NCI-H1436 treated with DMSO at 0.1 percent for 48 hours (cell line): ENCODE results near the gene GPX1.
"Not testable (repeated sequence)": the region's sequence is repeated elsewhere in the genome, so short reads cannot be mapped to it uniquely, and the experiment has no call there.

Source experiments
- DNase-seq: peaks from one replicate; lab custom pipeline; 2025; lab: John Stamatoyannopoulos, UW

GPX1 gene

DNA sequence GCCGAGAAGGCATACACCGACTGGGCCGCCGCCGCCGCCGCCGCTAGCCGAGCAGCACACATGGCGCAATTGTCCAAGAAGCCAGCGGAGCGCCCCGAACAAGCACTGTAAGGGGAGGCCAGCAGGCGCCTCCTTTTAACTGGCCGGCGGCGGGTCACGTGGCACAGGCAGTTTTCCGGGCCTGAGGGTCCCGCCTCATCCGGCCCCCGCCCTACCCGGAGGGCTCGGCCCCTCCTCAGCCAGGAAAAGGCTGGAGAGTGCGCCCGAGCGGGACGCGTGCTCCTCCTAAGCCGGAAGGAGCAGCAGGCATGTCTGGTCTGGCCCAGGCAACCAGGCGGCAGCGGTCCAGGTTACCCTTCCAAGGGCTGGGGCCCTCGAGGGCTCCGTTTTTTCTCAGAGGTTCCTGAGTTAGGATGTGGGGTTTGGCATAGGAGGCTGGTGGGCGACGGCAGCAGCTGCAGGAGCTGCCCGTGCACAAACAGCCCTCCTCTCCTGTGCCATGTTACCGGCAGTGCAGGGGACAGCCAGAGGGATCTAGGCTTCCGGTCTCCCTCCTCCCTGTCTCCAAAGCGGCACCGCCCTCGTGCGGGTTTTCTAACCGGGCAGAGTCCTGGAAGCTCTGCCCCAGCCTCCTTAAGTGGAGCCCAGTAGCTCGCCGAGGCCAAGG lies at the start of gene GPX1:
Gene GPX1 (minus strand): TSS at position 137 of the 667 bp plus-strand sequence. CDS start 75 bp downstream, at position 62.
- peak; percentile 4 for DNase-seq

DNA sequence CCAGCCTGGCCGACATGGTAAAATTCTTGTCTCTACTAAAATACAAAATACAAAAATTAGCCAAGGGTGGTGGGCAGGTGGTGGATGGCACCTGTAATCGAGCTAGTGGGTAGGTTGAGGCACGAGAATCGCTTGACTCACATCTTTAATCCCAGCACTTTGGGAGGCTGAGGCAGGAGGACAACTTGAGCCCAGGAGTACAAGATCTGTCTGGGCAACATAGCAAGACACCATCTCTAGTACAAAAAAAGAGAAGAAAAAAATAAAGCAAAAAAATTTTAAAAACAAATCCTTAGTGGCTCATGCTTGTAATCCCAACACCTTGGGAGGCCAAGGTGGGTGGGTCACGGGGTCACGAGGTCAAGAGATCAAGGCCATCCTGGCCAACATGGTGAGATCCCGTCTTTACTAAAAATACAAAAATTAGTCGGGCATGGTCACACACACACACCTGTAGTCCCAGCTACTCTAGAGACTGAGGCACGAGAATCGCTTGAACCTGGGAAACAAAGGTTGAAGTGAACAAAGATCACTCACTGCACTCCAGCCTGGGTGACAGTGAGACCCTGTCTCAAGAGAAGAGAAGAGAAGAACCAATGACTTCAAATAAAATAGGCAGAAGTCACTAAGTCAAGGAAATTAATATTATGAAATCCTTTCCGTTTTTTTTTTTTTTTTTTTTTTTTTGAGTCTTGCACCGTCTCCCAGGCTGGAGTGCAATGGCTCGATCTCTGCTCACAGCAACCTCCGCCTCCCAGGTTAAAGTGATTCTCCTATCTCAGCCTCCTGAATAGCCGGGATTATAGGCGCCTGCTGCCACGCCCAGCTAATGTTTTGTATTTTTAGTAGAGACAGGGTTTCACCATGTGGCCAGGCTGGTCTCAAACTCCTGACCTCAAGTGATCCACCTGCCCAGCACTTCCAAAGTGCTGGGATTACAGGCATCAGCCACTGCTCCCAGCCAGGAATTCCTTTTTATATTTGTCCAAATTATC lies 48.7 kb upstream of the GPX1 start:
- no peak for DNase-seq

DNA sequence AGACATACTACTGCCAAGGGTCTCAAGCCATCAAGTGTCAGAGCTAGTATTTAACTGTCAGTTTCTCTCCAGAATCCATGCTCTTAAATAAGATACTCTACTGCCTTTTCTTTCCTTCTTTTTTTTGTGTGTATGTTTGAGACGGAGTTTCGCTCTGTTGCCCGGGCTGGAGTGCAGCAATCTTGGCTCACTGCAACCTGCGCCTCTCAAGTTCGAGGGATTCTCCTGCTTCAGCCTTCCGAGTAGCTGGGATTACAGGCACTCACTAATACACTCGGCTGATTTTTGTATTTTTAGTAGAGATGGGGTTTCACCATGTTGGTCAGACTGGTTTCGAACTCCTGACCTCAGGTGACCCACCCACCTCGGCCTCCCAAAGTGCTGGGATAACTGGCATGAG lies 47.4 kb upstream of the GPX1 start:
- not testable (repeated sequence) for DNase-seq

DNA sequence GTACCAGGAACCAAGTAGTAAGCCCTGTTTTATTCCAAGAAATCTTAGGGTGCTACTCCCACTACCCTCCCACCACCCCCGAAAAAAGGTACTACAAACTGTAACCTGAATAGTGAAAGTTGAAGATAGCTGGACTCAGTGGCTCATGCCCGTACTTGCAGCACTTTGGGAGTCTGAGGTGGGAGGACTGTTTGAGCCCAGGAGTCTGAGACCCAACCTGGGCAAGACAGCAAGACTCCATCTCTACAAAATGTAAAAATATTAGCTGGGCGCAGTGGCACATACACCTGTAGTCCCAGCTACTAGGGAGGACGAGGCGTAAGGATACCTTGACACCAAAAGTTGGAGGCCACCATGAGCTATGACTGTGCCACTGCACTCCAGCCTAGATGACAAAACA lies 45.7 kb upstream of the GPX1 start:
- DNase-seq = no peak

DNA sequence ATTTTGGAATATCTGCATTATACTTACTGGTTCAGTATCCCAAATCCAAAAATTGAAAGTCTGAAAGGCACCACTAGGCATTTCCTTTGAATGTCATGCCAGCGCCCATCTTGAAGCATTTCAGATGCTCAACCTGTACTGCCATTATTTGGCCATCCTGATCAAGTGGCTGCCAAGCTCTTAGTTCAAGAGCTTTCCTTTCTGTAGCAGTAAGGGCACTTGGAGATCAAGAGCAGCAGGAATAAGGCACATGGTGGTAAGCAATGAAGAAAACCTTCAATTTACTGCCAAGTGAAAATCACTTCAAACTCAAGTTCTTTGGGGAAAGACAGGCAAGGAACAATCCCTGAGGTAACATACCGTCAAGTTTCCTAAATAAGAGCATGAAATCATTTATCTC lies 43.6 kb upstream of the GPX1 start:
- DNase-seq = no peak

DNA sequence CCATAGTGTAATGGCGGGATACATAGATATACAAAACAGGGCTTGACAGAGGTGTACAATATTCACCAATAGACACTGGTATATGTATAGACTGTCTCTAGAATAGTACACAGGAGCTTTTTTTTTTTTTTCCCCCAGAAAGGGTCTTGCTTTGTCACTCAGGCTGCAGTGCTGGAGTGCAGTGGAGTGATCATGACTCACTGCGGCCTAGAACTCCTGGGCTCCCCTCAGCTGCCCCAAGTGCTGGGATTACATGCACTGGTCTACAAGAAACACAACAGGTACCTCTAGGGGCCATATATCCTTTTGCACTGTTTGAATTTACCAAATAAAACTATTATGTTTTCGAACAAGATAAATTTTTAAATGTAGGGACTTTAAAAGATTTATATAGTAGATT lies 41.3 kb upstream of the GPX1 start:
- no peak for DNase-seq

DNA sequence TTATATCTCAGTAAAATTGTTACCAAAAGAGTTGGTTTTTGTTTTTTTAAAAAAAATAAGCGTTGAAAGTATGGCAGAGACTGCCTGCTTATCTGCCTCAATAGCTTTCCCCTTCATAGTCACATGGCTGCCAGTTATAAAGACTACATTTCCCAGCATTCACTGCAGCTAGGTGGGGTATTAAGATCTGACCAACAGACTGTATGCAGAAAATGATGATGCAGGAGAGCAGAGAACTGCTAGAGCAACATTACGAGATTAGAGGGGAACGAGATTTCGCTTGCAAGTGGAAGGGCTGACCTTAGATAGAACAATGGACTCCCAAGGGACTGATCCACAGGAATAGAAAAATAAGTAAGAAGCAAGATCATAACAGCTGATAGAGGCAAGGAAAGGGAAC lies 39.3 kb upstream of the GPX1 start:
- DNase-seq = no peak

DNA sequence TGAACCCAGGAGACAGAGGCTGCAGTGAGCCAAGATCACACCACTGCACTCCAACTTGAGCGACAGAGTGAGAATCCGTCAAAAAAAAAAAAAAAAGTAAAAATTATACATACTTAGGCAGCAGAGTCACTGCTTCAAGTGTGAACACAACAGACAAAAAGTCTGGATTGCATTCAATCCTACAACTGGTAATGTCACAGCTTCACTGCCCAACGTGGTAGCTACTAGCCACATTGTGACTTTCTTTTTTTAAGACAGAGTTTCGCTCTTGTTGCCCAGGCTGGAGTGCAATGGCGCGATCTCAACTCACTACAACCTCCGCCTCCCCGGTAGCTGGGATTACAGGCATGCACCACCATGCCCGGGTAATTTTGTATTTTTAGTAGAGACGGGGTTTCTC lies 33.2 kb upstream of the GPX1 start:
- not testable (repeated sequence) for DNase-seq

DNA sequence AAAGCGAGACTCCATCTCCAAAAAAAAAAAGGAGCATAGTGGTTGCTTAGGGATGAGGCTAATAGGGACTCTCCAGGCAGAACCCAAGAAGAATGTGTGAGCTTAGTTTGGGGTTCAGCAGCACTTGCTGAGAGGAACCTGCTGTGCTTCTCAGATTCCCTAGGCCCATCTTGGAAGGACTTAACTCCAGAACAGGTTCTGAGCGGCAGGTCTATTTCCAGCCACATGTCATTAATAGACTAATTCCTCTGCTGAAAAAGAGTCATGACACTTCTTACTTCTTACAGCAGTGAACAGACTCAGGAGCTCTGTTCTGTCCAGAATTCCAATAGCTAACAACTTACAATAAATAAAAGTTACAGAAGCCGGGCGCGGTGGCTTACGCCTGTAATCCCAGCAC lies 31.1 kb upstream of the GPX1 start:
- no peak for DNase-seq

DNA sequence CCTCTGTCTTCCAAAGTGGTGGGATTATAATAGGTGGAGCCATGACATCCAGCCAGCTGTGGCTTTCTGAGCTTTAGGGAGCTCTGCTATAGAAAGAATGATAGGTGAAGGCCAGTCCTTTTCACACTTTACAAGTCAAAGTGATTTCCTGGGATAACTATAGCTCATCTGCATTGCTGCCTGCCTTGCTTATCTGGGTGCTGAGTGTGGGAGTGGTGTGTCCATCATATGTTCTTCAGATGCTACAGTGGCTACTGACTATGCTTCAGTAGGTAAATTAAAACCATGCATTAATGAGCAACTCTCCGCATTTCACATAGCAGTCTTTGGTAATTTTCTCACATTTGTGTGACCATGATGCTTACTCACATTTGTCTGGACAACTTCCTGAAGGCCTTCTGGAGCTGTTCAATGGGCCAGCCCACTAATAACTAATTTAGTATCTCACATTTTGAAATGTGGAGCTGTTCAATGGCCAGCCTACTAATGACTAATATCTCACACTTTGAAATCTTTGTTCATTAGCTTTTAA lies 30.2 kb upstream of the GPX1 start:
- no peak for DNase-seq

DNA sequence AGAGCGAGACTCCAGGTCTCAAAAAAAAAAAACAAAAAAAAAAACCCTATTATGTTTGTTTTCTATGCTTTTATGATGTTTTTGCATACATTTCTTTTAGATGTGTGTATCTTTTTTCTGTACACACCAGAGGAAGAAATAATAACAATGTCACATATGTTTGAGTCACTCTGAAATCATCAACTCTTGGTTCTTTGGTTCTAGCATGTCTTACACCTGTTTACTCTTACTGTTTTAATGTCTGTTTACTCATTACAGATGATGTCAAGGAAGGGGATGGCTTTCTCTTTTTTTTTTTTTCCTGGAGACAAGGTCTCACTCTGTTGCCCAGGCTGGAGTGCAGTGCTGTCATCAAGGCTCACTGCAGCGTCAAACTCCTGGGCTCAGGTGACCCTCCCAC lies 29.6 kb upstream of the GPX1 start:
- no peak for DNase-seq

DNA sequence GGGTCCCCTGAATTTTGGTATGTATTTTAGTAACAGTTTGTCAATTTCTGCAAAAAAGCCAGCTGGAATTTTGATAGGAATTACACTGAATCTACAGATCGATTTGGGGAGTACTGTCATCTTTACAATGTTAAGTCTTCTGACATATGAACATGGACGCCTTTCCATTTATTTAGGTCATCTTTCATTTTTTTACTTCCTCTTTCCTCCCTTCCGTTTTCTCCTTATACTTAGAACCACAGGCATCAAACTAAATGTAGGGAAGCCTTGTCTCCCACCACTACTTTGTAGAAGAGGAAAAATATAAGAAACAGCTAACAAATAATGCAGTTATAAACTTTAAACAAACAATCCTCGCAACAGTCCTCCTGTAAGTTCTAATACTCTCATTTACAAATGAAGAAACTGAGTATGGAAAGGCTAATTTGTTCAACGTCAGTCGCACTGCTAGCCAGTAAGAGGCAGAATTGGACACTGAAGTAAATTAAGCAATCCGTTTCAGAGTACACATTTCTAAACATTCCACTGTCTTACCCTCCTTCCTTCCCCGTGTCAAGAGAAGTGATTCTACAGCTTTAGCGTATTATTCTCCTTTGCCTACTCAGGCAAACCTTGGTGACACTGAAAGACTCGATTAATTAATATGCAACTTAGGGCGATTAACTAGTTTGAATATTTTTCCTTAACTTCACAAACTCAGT lies 28.1 kb upstream of the GPX1 start:
- DNase-seq = no peak

DNA sequence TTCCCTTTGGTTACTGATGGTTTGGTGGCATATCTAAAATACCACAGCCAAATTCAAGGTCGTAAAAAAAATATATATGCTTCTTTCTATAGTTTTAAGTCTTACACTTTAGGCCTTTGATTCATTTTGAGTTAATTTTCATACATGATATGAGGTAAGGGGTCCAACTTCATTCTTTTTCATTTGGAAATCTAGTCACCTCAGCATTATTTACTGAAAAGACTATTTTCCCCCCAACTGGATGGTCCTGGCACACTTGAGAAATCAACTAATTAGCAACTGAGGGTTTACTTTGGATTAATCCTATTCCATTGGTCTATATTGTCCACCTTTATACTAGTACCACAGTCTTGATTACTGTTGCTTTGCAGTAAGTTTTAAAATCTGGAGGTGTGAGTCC lies 27.5 kb upstream of the GPX1 start:
- DNase-seq = no peak

DNA sequence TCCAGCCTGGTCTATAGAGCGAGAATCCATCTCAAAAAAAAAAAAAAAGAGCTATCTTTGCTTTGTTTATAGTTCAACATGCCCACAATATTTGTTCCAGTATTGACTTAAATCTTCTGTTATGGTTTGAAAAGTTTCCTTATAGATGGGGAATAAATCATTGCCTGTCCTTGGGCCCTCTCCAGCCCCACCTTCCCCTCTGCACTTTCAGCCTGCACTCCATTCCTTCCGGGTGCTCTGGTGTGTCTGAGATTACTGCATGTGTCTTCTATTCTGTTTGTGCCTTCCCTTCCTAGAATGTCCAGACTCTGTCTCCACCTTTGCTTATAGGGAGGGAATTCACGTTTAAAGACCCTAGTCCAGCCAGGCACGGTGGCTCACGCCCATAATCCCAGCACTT lies 25.2 kb upstream of the GPX1 start:
- DNase-seq = no peak

DNA sequence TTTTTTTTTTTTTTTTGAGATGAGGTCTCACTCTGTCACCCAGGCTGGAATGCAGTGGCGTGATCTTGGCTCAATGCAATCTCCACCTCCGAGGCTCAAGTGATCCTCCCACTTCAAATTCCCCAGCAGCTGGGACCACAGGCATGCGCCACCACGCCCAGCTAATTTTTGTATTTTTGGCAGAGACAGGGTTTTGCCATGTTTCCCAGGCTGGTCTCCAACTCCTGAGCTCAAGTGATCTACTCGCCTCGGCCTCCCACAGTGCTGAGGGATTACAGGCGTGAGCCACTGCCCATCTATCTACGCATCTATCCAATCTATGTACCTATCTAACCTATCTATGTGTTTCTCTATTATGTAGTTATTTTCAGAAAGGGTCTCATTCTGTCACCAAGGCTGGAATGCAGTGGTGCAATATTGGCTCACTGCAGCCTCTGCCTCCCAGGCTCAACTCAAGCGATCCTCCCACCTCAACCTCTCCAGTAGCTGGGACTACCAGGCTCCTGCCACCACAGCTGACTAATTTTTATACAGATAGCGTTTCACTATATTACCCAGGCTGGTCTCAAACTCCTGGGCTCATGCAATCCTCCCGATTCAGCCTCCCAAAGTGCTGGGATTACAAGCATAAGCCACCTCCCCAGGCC lies 20.2 kb upstream of the GPX1 start:
- DNase-seq = no peak

DNA sequence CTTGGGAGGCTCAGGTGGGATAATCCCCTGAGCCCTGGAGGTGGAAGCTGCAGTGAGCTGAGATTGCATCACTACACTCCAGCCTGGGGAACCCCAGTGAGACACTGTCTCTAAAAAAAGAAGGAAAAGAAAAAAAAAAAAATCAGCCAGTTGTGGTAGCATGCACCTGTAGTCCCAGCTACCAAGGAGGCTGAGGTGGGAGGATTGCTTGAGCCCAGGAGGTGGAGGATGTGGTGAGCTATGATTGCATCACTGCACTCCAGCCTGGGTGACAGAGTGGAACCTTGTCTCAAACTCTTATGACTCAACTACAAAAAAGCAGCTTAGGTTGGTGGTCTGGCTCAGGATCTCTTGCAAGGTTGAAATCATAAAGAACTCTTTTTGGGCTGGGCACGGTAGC lies 19.3 kb upstream of the GPX1 start:
- no peak for DNase-seq

DNA sequence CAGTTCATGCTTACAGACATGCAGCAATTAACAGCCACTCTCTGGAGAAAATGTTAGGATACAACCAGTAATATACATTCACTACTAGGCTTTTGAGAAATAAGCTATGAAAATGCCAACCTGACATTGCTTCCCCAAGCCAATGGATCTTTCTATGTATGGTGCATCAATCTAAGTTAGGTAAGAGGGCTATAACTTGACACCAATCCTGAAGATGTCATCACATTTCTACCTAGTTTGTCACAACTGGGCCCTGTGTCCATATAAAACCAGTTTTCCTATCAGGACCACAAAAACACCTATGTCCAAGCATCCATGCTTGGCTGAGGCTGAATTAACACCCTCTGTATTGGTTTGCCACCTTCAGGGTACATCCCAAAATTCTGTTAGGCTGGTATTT lies 13.8 kb upstream of the GPX1 start:
- DNase-seq = no peak

DNA sequence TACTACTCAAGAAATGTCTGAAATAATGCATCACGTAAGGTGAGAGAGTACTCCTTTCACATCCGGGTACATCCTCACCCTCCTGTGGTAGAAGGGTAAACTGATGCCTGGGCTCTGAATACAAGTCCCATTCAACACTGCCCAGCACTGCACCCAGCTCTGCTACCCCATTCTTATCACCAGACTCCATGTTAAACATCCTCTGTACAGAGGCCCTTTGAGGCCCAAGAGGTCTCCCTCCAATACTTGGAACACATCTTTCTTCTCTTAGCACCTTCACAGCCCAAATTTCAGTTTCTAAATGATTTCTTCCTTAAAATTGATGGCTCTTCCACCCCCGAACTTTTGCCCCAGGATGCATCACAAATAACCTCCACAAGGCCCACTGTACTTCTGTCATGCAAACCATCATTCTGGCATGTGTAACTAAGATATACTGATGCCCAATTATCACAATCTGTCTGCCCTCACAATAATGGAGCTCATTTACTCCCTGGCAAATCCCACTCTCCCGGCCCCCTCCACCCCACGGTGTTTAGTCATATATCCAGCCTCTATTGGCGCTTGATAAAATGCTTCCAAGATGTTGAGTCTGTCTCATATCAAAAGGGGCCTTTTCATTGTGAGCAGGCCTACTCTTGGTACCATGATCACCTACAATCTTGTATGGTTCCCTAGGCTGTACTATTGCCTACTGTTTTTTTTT lies 12.6 kb upstream of the GPX1 start:
- DNase-seq = no peak

DNA sequence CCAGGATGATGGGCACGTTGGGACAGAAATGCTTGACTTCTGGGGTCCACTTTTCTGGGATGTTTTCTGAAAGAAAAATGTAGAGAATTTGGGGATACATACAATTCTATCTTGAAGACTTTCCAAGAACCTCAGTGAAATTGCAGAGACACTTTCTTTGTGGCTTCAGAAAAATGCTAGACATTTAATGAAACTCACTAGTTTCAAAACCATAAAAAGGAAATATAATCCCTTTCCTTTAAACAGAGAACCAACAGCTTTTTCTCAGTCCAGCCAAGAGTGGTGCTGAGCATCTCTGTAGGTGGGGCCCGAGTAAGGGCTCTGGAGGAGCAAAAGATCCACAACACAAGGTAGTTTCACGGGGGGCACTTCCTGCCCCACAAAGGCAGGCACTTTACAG lies 4.4 kb upstream of the GPX1 start:
- DNase-seq = no peak

DNA sequence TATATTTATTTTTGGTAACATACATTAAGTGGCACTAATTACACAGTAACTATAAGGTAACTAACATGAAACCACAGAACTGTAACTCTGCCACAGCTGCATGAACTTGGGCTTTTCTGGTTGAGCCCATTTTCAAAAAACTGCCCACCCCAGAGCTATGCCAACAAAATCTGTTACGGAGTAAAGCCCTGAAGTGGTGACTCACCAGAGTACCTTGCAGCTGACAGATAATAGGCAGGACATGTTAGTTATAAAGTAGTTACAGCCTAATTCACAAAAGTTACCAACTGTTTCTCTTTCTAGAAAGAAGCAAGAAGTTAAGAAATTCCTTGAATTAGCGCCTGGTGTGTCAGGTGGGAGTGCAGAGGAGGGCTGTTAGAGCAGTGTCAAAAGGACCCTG lies 1.5 kb upstream of the GPX1 start:
- no peak for DNase-seq

DNA sequence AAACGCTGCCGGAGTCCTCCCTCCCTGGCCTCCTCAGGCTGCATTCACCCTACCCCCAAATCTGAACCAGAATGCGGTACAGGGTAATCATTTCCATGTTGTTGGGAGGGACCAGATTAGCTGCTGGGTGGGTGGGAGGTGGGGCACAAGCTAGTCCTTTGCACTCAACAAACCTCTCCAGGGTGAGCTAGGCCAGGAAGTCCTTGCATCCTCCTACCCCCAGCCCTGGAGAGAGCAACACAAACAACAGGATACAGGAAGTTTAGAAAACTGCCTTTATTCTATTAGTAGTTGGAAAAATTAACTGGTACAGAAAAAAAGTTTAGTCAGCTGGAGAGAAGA lies 702 bp upstream of the GPX1 start:
- DNase-seq = no peak
